A549 (cell line): ENCODE results near the gene SPIB. TPM values are rescaled to one million over a fixed set of nuclear protein-coding genes. Genes with fewer than 3 reads are reported as not detected.

ENCODE experiments used
- ATAC-seq, 2 experiments: fragments of 200-7000 bp in 1 of 2; fragments of >200 bp in 1 of 2; cut with Nextera tagmentation in 1 of 2; cut with Tn5 transposase in 1 of 2; 3 replicates each; pipeline versions ENCODE4 v1.8.0 to v1.9.1; 2018 to 2020; ENCODE audit warnings: mild to moderate bottlenecking in 1 of 2, moderate library complexity in 1 of 2
- CTCF ChIA-PET: fragments of 300-600 bp; sonication (Branson Sonifier 250); formaldehyde crosslinking; extraction: SDS; loops from one replicate; lab custom pipeline; 2021; ENCODE audit warnings: antibody characterized with exemption, inconsistent platforms; lab: Yijun Ruan, JAX
- POLR2A ChIA-PET: fragments of 350-600 bp; formaldehyde crosslinking; extraction: SDS; loops from one replicate; lab custom pipeline; 2021; ENCODE audit warnings: antibody characterized with exemption, inconsistent platforms; lab: Yijun Ruan, JAX
- DNase-seq, 2 experiments: peaks; one replicate each; pipeline versions ENCODE4 v3.0.0 to v3.0.0-alpha.2; 2011 to 2016; ENCODE audit warnings: low read depth in 1 of 2, low spot score in 1 of 2
- FAIRE-seq: peaks from 2 replicates; lab custom pipeline; 2011; peaks lifted over from hg19 to GRCh38; lab: Jason Lieb, UNC
- H3K27ac ChIP-seq, 2 experiments: fragments of >200 bp; sonication (Bioruptor Twin); formaldehyde crosslinking; 3 replicates each; pipeline ENCODE4 v1.5.1; 2016 to 2017
- H3K4me1 ChIP-seq: fragments of >200 bp; sonication (Bioruptor Twin); formaldehyde crosslinking; 3 replicates; pipeline ENCODE4 v1.6.1; 2016
- H3K4me2 ChIP-seq: fragments of >200 bp; sonication (Bioruptor Twin); formaldehyde crosslinking; 3 replicates; pipeline ENCODE4 v1.6.1; 2016
- H3K4me3 ChIP-seq: fragments of >200 bp; sonication (Bioruptor Twin); formaldehyde crosslinking; 3 replicates; pipeline ENCODE4 v1.5.1; 2016
- H3K9me3 ChIP-seq: fragments of >200 bp; sonication (Bioruptor Twin); formaldehyde crosslinking; 3 replicates; pipeline ENCODE4 v1.6.1; 2016
- CBX2 ChIP-seq: fragments of 200-600 bp; sonication (generic); IDR thresholded peaks from 2 replicates; pipeline ENCODE4 v1.6.1; 2016; ENCODE audit warnings: low read depth, mild to moderate bottlenecking, borderline replicate concordance
- CHD4 ChIP-seq: fragments of 200-600 bp; sonication (generic); IDR thresholded peaks from 2 replicates; pipeline ENCODE4 v1.6.1; 2016; ENCODE audit warnings: antibody characterized with exemption, mild to moderate bottlenecking, borderline replicate concordance
- ESRRA ChIP-seq: fragments of 150-350 bp; IDR thresholded peaks from 2 replicates; pipeline ENCODE4 v1.6.1; 2014; ENCODE audit warnings: mild to moderate bottlenecking, low read length, borderline replicate concordance
- FOSB ChIP-seq: fragments of 250-450 bp; sonication (Bioruptor Pico); IDR thresholded peaks from 2 replicates; pipeline ENCODE4 v1.5.0; 2020; ENCODE audit warnings: mild to moderate bottlenecking, moderate library complexity
- FOSL2 ChIP-seq, 2 experiments: fragments of 450-650 bp in 1 of 2; fragments of >200 bp in 1 of 2; sonication (Bioruptor Twin) in 1 of 2; formaldehyde crosslinking; IDR thresholded peaks; 2 replicates each; pipeline versions ENCODE4 v1.5.0 to v1.6.1; 2016 to 2020; ENCODE audit warnings: mild to moderate bottlenecking in 1 of 2, moderate library complexity in 1 of 2
- KDM5A ChIP-seq: fragments of 200-600 bp; sonication (generic); IDR thresholded peaks from 2 replicates; pipeline ENCODE4 v1.6.1; 2016; ENCODE audit warnings: antibody characterized with exemption, mild to moderate bottlenecking
- MAFK ChIP-seq: fragments of 450-650 bp; IDR thresholded peaks from 2 replicates; pipeline ENCODE4 v1.6.1; 2014; ENCODE audit not compliant: partially characterized antibody
- MYC ChIP-seq: IDR thresholded peaks from 2 replicates; pipeline ENCODE4 v1.6.1; 2012; ENCODE audit warnings: mild to moderate bottlenecking, inconsistent platforms, low read length, improper control_type of control experiment, borderline replicate concordance
- RAD21 ChIP-seq, 2 experiments: fragments of >200 bp in 1 of 2; sonication (Bioruptor Twin) in 1 of 2; formaldehyde crosslinking in 1 of 2; IDR thresholded peaks in 1 of 2; conservative IDR thresholded peaks in 1 of 2; 2 replicates in 1 of 2; 3 replicates in 1 of 2; pipeline ENCODE4 v1.6.1; 2012 to 2018; ENCODE audit warnings: inconsistent platforms in 1 of 2
- RFX5 ChIP-seq: fragments of 450-650 bp; IDR thresholded peaks from 2 replicates; pipeline ENCODE4 v1.7.1; 2014; ENCODE audit warnings: antibody characterized with exemption, mild to moderate bottlenecking, moderate library complexity
- SMC3 ChIP-seq: fragments of >200 bp; sonication (Bioruptor Twin); formaldehyde crosslinking; IDR thresholded peaks from 3 replicates; pipeline ENCODE4 v1.6.1; 2018; ENCODE audit warnings: inconsistent platforms
- SREBF2 ChIP-seq: fragments of 450-650 bp; IDR thresholded peaks from 2 replicates; pipeline ENCODE4 v1.6.1; 2014; ENCODE audit warnings: mild to moderate bottlenecking, moderate library complexity
- WGBS: methylation state at CpG from one replicate; pipeline ENCODE4 v1.1.6; 2017; ENCODE audit errors: missing lambda C conversion rate; 5-methylcytosine and 5-hydroxymethylcytosine counted together
- polyA plus RNA-seq, 4 experiments: library from polyadenylated mRNA; depleted of rRNA in 3 of 4; stranded (reverse); fragments of >200 nt; fragmentation: RNase III in 1 of 4; extraction: RNeasy Plus Mini Kit Qiagen cat#74134 plus additional on column Dnase treatment in 1 of 4; gene quantifications; 2 replicates in 3 of 4; 3 replicates in 1 of 4; pipeline ENCODE4 v1.2.3, GENCODE V29; 2011 to 2017
- TF ChIP-seq, protein P1 (sequence below): fragments of 450-650 bp; IDR thresholded peaks from 2 replicates; pipeline ENCODE4 v1.6.1; 2014; ENCODE audit warnings: antibody characterized with exemption
- TF ChIP-seq, protein P2 (sequence below): IDR thresholded peaks from 2 replicates; pipeline ENCODE4 v1.6.1; 2012
- TF ChIP-seq, protein P3 (sequence below): fragments of 250-450 bp; sonication (Bioruptor Pico); IDR thresholded peaks from 2 replicates; pipeline ENCODE4 v1.5.0; 2020; ENCODE audit warnings: low read depth, mild to moderate bottlenecking, moderate library complexity
- TF ChIP-seq, protein P4 (sequence below): fragments of >200 bp; sonication (Bioruptor Twin); formaldehyde crosslinking; IDR thresholded peaks from 3 replicates; pipeline ENCODE4 v1.5.1; 2016

The SPIB gene
- polyA plus RNA-seq, 2 of the 4 experiments (the other 2 are of a cell fraction) = 0.03 TPM; not detected in 1

DNA sequence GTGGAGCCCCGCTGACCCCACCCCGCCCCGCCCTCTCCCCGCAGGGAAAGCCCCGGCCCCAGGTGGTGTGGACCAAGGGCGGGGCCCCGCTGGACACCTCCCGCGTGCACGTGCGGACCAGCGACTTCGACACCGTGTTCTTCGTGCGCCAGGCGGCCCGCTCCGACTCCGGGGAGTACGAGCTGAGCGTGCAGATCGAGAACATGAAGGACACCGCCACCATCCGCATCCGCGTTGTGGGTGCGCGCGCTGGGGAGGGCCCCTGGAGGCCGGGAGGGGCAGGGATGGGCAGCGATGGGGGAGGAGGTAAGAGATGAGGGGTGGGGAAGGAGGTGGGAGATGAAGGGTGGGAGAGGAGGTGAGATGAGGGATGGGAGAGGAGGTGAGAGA is 40.3 kb downstream of the SPIB start (continued):
- TF ChIP-seq ESRRA = no peak

DNA sequence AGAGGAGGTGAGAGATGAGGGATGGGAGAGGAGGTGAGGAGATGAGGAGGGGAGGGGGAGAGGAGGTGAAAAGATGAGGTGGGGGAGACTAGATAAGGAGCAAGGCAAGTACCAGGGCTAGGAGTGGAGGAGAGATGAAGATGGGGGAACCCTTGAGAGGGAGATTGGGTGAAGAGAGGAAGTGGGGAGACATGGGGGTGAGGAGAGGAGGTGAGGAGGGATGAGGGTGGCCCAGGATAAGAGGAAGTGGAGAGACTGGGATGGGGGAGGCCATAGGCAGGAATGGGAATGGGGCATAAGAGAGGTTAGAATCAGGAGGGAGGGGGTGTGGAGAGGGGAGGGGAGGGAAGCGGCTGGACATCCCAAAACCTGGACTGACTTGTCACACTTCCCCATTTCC is 40.9 kb downstream of the SPIB start:
- no peak for FAIRE-seq
- no peak for DNase-seq
- Histone ChIP-seq H3K9me3 (no peaks in the 10 kb centered on the region), H3K27ac (peak overlapping the region; percentile 30 to 73; a peak in 4 of 6 replicates), H3K4me1 (peaks cover 16% of the 10 kb centered on the region), H3K4me2 (peak overlapping the region; percentile 76), H3K4me3 (no peak overlapping the region)
- ChIA-PET CTCF (interaction anchor here (1.2 to 7.5 kb wide), 16 partner anchors 10 to 107 kb away, joined by 4 to 175 read pairs (median 22); partner anchors contain the start of genes EMC10, NAPSA and POLD1), POLR2A (interaction anchor here (1.5 to 2.0 kb wide), 2 partner anchors 75 to 84 kb away, joined by 6 to 7 read pairs; partner anchors contain the start of genes NR1H2 and POLD1)
- WGBS = 85% methylated on average over 1 of the region's 1 CpG
- ATAC-seq = no peak; a peak in 1 of 6 replicates
- no peak for TF ChIP-seq FOSB (CRISPR knock-in tag)

DNA sequence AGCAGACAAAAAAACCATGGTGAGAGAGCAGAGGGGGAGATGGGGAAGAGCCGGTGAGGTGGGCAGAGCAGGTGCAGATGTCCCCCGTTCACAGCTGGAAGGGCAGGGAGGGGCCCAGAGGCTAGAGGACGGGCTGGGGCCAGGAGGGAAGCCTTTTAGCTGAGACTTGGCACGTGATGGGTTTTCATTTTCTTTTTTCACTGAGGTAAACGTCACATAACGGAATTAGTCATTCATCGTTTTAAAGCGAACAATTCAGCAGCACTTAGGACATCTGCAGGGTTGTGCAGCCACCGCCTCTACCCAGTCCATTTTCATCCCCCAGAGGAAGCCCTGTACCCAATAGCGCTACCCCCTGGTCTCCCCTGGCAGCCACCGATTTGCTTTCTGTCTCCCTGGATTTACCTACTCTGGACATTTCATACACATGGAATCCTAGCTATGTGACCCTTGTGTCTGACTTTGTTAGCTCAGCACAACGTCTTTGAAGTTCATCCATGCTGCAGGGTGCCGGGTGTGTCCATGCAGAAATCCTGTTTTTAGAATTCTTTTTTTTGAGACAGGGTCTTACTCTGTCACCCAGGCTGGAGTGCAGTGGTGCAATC is 41.5 kb downstream of the SPIB start:
- WGBS = 2% methylated on average over 13 of the region's 13 CpGs
- ATAC-seq = peak; percentile 68 to 83
- DNase-seq = peak; percentile 84 to 86
- ChIA-PET CTCF (interaction anchor here (0.6 to 7.5 kb wide), 41 partner anchors 10 to 313 kb away, joined by 3 to 175 read pairs (median 6); partner anchors contain the start of genes EMC10, MYBPC2, NAPSA and POLD1), POLR2A (interaction anchor here (0.6 to 2.0 kb wide), 4 partner anchors 76 to 323 kb away, joined by 3 to 7 read pairs (median 5); partner anchors contain the start of genes NR1H2 and POLD1)
- peak overlapping the region; percentile 30 to 73; a peak in 4 of 6 replicates for H3K27ac ChIP-seq
- no peaks in the 10 kb centered on the region for H3K9me3 ChIP-seq
- H3K4me3 ChIP-seq = no peak overlapping the region
- FAIRE-seq = peak; percentile 46
- no peak for TF ChIP-seq MYC
- TF ChIP-seq SMC3 = peak; percentile 11; the same call in 1 of the 3 replicates
- TF ChIP-seq, protein P1, sequence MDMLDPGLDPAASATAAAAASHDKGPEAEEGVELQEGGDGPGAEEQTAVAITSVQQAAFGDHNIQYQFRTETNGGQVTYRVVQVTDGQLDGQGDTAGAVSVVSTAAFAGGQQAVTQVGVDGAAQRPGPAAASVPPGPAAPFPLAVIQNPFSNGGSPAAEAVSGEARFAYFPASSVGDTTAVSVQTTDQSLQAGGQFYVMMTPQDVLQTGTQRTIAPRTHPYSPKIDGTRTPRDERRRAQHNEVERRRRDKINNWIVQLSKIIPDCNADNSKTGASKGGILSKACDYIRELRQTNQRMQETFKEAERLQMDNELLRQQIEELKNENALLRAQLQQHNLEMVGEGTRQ = peak; percentile 65
- no peak for TF ChIP-seq FOSB (CRISPR knock-in tag)
- TF ChIP-seq, protein P2, sequence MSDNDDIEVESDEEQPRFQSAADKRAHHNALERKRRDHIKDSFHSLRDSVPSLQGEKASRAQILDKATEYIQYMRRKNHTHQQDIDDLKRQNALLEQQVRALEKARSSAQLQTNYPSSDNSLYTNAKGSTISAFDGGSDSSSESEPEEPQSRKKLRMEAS = peak; percentile 56; the same call in 1 of the 2 replicates
- no peak for TF ChIP-seq CBX2
- no peak for TF ChIP-seq CHD4
- no peak for TF ChIP-seq FOSL2 (IDR thresholded peaks at IDR 0.05)
- TF ChIP-seq FOSL2 (CRISPR knock-in tag; IDR thresholded peaks at IDR 0.05) = peak; percentile 21; the same call in 1 of the 2 replicates
- TF ChIP-seq, protein P3, sequence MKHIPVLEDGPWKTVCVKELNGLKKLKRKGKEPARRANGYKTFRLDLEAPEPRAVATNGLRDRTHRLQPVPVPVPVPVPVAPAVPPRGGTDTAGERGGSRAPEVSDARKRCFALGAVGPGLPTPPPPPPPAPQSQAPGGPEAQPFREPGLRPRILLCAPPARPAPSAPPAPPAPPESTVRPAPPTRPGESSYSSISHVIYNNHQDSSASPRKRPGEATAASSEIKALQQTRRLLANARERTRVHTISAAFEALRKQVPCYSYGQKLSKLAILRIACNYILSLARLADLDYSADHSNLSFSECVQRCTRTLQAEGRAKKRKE (CRISPR knock-in tag) = no peak
- peak; percentile 59 for TF ChIP-seq MAFK
- TF ChIP-seq RAD21 (conservative IDR thresholded peaks at IDR 0.05 in 1 of 2, IDR thresholded peaks at IDR 0.05 in 1 of 2) = peak in 1 of 2 experiments; percentile 33; a peak in 2 of 5 replicates
- peak overlapping the region; percentile 76 for H3K4me2 ChIP-seq
- peaks cover 16% of the 10 kb centered on the region for H3K4me1 ChIP-seq

DNA sequence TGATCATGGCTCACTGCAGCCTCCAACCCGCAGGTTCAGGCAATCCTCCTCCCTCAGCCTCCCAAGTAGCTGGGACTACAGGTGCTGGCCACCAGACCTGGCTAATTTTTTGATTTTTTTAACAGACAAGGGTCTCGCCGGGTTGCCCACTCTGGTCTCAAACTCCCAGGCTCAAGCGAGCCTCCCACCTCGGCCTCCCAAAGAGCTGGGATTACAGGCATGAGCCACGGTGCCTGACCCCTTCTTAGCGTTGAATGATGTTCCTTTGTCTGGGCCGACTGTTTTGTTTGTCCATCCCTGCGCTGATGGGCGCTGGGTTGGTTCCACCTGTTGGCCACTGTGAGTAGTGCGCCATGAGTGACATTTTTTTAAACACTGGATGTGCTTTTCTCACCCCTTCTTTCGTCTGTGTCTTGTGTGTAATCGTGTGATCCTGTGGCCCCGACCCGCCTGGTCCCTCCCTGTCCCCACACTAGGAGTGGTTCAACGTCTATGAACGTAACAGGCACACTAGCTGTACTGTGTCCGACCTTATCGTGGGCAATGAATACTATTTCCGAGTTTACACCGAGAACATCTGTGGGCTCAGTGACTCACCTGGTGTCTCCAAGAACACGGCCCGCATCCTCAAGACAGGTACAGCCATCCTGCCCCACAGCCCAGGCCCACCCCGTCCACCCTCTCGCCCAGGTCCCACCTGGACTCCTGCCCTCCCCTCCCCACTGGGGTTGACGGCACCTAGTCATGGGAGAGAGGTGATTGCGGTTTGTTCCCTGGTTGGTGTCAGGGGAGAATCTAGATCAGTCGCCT is 42.5 kb downstream of the SPIB start:
- H3K9me3 ChIP-seq = no peaks in the 10 kb centered on the region
- POLR2A ChIA-PET = interaction anchor here (1.4 to 2.0 kb wide), 4 partner anchors 77 to 92 kb away, joined by 3 to 7 read pairs (median 4); partner anchors contain the start of genes NR1H2 and POLD1
- TF ChIP-seq SREBF2 (no peak; the same call in 1 of the 2 replicates), RFX5 (peak; percentile 53; the same call in 1 of the 2 replicates), RAD21 (conservative IDR thresholded peaks at IDR 0.05 in 1 of 2, IDR thresholded peaks at IDR 0.05 in 1 of 2) (peak; percentile 85 to 92), SMC3 (peak; percentile 85), KDM5A (no peak)
- TF ChIP-seq, protein P4, sequence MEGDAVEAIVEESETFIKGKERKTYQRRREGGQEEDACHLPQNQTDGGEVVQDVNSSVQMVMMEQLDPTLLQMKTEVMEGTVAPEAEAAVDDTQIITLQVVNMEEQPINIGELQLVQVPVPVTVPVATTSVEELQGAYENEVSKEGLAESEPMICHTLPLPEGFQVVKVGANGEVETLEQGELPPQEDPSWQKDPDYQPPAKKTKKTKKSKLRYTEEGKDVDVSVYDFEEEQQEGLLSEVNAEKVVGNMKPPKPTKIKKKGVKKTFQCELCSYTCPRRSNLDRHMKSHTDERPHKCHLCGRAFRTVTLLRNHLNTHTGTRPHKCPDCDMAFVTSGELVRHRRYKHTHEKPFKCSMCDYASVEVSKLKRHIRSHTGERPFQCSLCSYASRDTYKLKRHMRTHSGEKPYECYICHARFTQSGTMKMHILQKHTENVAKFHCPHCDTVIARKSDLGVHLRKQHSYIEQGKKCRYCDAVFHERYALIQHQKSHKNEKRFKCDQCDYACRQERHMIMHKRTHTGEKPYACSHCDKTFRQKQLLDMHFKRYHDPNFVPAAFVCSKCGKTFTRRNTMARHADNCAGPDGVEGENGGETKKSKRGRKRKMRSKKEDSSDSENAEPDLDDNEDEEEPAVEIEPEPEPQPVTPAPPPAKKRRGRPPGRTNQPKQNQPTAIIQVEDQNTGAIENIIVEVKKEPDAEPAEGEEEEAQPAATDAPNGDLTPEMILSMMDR = peak; percentile 88
- TF ChIP-seq, protein P2 = peak; percentile 5; the same call in 1 of the 2 replicates
- TF ChIP-seq, all 56 proteins: peak for 5
- CTCF ChIA-PET = interaction anchor here (0.6 to 7.5 kb wide), 46 partner anchors 9 to 314 kb away, joined by 3 to 175 read pairs (median 6); partner anchors contain the start of genes EMC10, MYBPC2, NAPSA and POLD1
- DNase-seq = peak; percentile 87 to 99
- peak overlapping the region; percentile 76 for H3K4me2 ChIP-seq
- H3K27ac ChIP-seq = peak overlapping the region; percentile 41 to 74
- H3K4me3 ChIP-seq = no peak overlapping the region
- peak; percentile 93 for FAIRE-seq
- peak; percentile 80 to 87 for ATAC-seq
- 13% methylated on average over 27 of the region's 28 CpGs for WGBS
- H3K4me1 ChIP-seq = peaks cover 16% of the 10 kb centered on the region
